CD14-positive monocyte (primary cell): ENCODE results near the gene RNF40. TPM values are rescaled to one million over a fixed set of nuclear protein-coding genes. Genes with fewer than 3 reads are reported as not detected.

ENCODE experiments used
- DNase-seq, 3 donors: peaks; one replicate each; pipeline ENCODE4 v3.0.0-alpha.2; 2011 to 2022
- H2AFZ ChIP-seq: 2 replicates; pipeline ENCODE4 v1.6.0; 2012; ENCODE audit warnings: mild to moderate bottlenecking, low read depth, low read length, inconsistent platforms; ENCODE audit not compliant: insufficient read depth, poor library complexity, severe bottlenecking
- H3K27ac ChIP-seq, 2 donors: 1 replicate in 1 of 2; 2 replicates in 1 of 2; pipeline ENCODE4 v1.5.1; 2012 to 2013; ENCODE audit warnings: low read length in 2 of 2, control low read depth in 1 of 2, inconsistent platforms in 1 of 2, low read depth in 1 of 2, mild to moderate bottlenecking in 1 of 2
- H3K27me3 ChIP-seq, 2 donors: one replicate each; pipeline versions ENCODE4 v1.6.0 to v1.6.1; 2011 to 2013; ENCODE audit warnings: low read length in 2 of 2; ENCODE audit not compliant: control insufficient read depth in 2 of 2, insufficient read depth in 2 of 2
- H3K36me3 ChIP-seq, 2 donors: replicated peaks in 1 of 2; 1 replicate in 1 of 2; 2 replicates in 1 of 2; pipeline versions ENCODE4 v1.5.1 to v1.6.1; 2012 to 2013; ENCODE audit warnings: low read length in 2 of 2, control low read depth in 1 of 2, inconsistent platforms in 1 of 2, mild to moderate bottlenecking in 1 of 2; ENCODE audit not compliant: insufficient read depth in 2 of 2, control insufficient read depth in 1 of 2
- H3K4me1 ChIP-seq, 2 donors: 1 replicate in 1 of 2; 2 replicates in 1 of 2; pipeline versions ENCODE4 v1.5.1 to v1.6.1; 2012 to 2013; ENCODE audit warnings: low read length in 2 of 2, control low read depth in 1 of 2, inconsistent platforms in 1 of 2, mild to moderate bottlenecking in 1 of 2, moderate library complexity in 1 of 2; ENCODE audit not compliant: insufficient read depth in 2 of 2, control insufficient read depth in 1 of 2
- H3K4me2 ChIP-seq: replicated peaks from 2 replicates; pipeline ENCODE3; 2012; ENCODE audit warnings: low read length, moderate library complexity, mild to moderate bottlenecking; ENCODE audit not compliant: poor library complexity, severe bottlenecking; ENCODE audit errors: extremely low read depth
- H3K4me3 ChIP-seq, 3 experiments: fragments of 200-600 bp in 1 of 3; sonication (generic) in 1 of 3; replicated peaks in 1 of 3; 1 replicate in 2 of 3; 2 replicates in 1 of 3; pipeline ENCODE4 v1.5.1; 2011 to 2013; ENCODE audit warnings: low read length in 3 of 3, mild to moderate bottlenecking in 3 of 3, control low read depth in 2 of 3, low read depth in 2 of 3, inconsistent platforms in 1 of 3, moderate library complexity in 1 of 3
- H3K79me2 ChIP-seq: 2 replicates; pipeline ENCODE4 v1.6.0; 2012; ENCODE audit warnings: mild to moderate bottlenecking, control low read depth, inconsistent platforms, low read length, moderate library complexity; ENCODE audit not compliant: insufficient read depth
- H3K9ac ChIP-seq: 2 replicates; pipeline ENCODE4 v1.6.0; 2017; ENCODE audit warnings: low read length, mild to moderate bottlenecking; ENCODE audit not compliant: insufficient read depth, poor library complexity, severe bottlenecking
- H3K9me3 ChIP-seq, 2 donors: replicated peaks in 1 of 2; 1 replicate in 1 of 2; 2 replicates in 1 of 2; pipeline versions ENCODE4 v1.5.1 to v1.6.1; 2012 to 2013; ENCODE audit warnings: low read length in 2 of 2, control low read depth in 1 of 2; ENCODE audit not compliant: control insufficient read depth in 1 of 2, insufficient read depth in 1 of 2
- H4K20me1 ChIP-seq: 2 replicates; pipeline ENCODE4 v1.6.0; 2012; ENCODE audit warnings: mild to moderate bottlenecking, low read length, control low read depth, moderate library complexity; ENCODE audit not compliant: insufficient read depth
- H3K27ac Mint-ChIP-seq, 7 donors: one replicate each; pipeline ENCODE4 v1.8.0; 2020; ENCODE audit warnings: mild to moderate bottlenecking in 7 of 7, mixed read lengths in 7 of 7, moderate library complexity in 6 of 7, inconsistent platforms in 2 of 7
- H3K27me3 Mint-ChIP-seq, 3 donors: one replicate each; pipeline ENCODE4 v1.8.0; 2021 to 2022; ENCODE audit warnings: low read depth in 3 of 3, mild to moderate bottlenecking in 3 of 3, mixed read lengths in 3 of 3, moderate library complexity in 3 of 3, inconsistent platforms in 1 of 3
- H3K36me3 Mint-ChIP-seq, 2 donors: one replicate each; pipeline ENCODE4 v1.8.0; 2020; ENCODE audit warnings: mixed read lengths in 2 of 2, inconsistent platforms in 1 of 2, mild to moderate bottlenecking in 1 of 2
- H3K4me1 Mint-ChIP-seq: one replicate; pipeline ENCODE4 v1.8.0; 2020; ENCODE audit warnings: mild to moderate bottlenecking, mixed read lengths
- H3K4me3 Mint-ChIP-seq, 2 donors: one replicate each; pipeline ENCODE4 v1.8.0; 2020; ENCODE audit warnings: mild to moderate bottlenecking in 2 of 2, mixed read lengths in 2 of 2, moderate library complexity in 1 of 2
- H3K9me3 Mint-ChIP-seq, 7 donors: one replicate each; pipeline ENCODE4 v1.8.0; 2020 to 2022; ENCODE audit warnings: mixed read lengths in 7 of 7, mild to moderate bottlenecking in 6 of 7, moderate library complexity in 6 of 7, inconsistent platforms in 2 of 7
- WGBS: methylation state at CpG from one replicate; pipeline ENCODE4 v1.1.5; 2013; ENCODE audit warnings: missing lambda C conversion rate; ENCODE audit not compliant: insufficient coverage; 5-methylcytosine and 5-hydroxymethylcytosine counted together
- intact Hi-C, 2 donors: fragments of 100-400 bp; cut with micrococcal nuclease; formaldehyde crosslinking; loops; one replicate each; pipeline versions ENCODE4 v1.15.0 to v1.15.1; 2023
- polyA plus RNA-seq, 3 donors: library from polyadenylated mRNA; depleted of rRNA in 1 of 3; unstranded in 2 of 3; stranded (reverse) in 1 of 3; fragments of 300-500 nt in 2 of 3; fragments of >200 nt in 1 of 3; fragmentation: Illumina TruSeq in 2 of 3; gene quantifications; 1 replicate in 2 of 3; 2 replicates in 1 of 3; pipeline ENCODE4 v1.2.3, GENCODE V29; 2012 to 2021
- TF ChIP-seq, protein P1 (sequence below): fragments of 200-600 bp; IDR thresholded peaks from one replicate; pipeline ENCODE4 v1.8.0; 2022; ENCODE audit warnings: antibody characterized with exemption, mild to moderate bottlenecking

RNF40 gene
- polyA plus RNA-seq, 3 donors = 14.8 to 53.5 (median 34.9) TPM

DNA sequence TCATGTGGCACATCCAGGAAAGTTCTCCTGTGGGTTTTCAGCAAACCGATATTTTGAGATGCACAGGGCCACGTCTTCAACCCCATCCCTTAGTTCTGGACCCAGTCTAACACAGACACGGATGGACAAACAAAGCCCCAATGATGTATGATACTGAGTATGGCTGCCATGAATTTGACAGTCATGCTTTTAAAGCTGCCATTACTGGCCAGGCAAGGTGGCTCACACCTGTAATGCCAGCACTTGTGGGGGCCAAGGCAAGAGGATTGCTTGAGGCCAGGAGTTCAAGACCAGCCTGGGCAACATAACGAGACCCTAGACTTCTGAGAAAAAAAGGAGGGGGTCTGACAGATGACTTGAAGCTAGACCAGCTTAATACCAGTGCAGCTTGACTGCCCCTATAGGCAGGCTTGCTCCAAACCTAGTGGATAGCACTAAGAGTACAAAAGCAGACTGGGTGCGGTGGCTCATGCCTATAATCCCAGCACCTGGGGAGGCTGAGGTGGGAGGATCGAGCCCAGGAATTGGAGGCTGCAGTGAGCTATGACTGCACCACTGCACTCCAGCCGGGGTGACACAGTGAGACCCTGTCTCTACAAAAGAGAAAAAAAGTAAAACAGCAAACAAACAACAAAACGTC, 35.7 kb downstream of the RNF40 start:
- peaks cover 9% of the 10 kb centered on the region for H3K4me1 Mint-ChIP-seq
- no peaks in the 10 kb centered on the region for H3K36me3 ChIP-seq
- no peaks in the 10 kb centered on the region for H4K20me1 ChIP-seq
- no peaks in the 10 kb centered on the region for H3K9me3 ChIP-seq
- H3K4me2 ChIP-seq = no peak overlapping the region
- no peak overlapping the region for H3K9ac ChIP-seq
- H3K79me2 ChIP-seq = no peaks in the 10 kb centered on the region
- H3K27ac Mint-ChIP-seq = no peak overlapping the region
- TF ChIP-seq, protein P1, sequence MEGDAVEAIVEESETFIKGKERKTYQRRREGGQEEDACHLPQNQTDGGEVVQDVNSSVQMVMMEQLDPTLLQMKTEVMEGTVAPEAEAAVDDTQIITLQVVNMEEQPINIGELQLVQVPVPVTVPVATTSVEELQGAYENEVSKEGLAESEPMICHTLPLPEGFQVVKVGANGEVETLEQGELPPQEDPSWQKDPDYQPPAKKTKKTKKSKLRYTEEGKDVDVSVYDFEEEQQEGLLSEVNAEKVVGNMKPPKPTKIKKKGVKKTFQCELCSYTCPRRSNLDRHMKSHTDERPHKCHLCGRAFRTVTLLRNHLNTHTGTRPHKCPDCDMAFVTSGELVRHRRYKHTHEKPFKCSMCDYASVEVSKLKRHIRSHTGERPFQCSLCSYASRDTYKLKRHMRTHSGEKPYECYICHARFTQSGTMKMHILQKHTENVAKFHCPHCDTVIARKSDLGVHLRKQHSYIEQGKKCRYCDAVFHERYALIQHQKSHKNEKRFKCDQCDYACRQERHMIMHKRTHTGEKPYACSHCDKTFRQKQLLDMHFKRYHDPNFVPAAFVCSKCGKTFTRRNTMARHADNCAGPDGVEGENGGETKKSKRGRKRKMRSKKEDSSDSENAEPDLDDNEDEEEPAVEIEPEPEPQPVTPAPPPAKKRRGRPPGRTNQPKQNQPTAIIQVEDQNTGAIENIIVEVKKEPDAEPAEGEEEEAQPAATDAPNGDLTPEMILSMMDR = no peak
- H3K4me3 Mint-ChIP-seq = no peak overlapping the region
- H2AFZ ChIP-seq = no peak overlapping the region
- no peak overlapping the region for H3K4me3 ChIP-seq
- no peaks in the 10 kb centered on the region for H3K27me3 ChIP-seq
- no peak overlapping the region for H3K27ac ChIP-seq
- no peaks in the 10 kb centered on the region for H3K9me3 Mint-ChIP-seq
- no peak for DNase-seq
- WGBS = 93% methylated on average over 3 of the region's 8 CpGs
- intact Hi-C loops = no loop called here
- H3K4me1 ChIP-seq = peaks cover 3 to 4% of the 10 kb centered on the region in 2 donors
- H3K36me3 Mint-ChIP-seq = no peaks in the 10 kb centered on the region
- no peaks in the 10 kb centered on the region for H3K27me3 Mint-ChIP-seq

DNA sequence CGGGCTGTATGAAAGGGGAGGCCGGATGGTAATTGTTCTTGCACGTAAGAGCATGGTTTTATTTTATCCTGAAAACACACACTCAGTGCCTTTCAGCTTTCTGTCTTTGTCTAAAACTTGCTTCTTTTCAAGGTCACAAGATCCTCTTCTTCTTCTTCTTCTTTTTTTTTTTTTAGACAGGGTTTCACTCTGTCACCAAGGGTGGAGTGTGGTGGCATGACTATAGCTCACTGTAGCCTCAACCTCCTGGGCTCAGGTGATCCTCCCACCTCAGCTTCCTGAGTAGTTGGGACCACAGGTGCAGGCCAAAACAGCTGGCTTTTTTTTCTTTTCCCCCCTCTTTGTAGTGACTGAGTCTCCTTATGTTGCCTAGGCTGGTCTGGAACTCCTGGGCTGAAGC, 40.8 kb downstream of the RNF40 start:
- H3K4me1 ChIP-seq = peaks cover 36 to 41% of the 10 kb centered on the region in 2 donors
- Mint-ChIP-seq H3K9me3 (no peaks in the 10 kb centered on the region), H3K27ac (peak overlapping the region in 5 of 7 donors; percentile 1 to 54 (median 37)), H3K27me3 (peaks cover 0 to 4% (median 0%) of the 10 kb centered on the region in 3 donors), H3K36me3 (no peaks in the 10 kb centered on the region), H3K4me3 (no peak overlapping the region), H3K4me1 (peaks cover 32% of the 10 kb centered on the region)
- H3K36me3 ChIP-seq = no peaks in the 10 kb centered on the region
- H2AFZ ChIP-seq = peak overlapping the region; percentile 52
- intact Hi-C loops = no loop called here
- H3K9me3 ChIP-seq = no peaks in the 10 kb centered on the region
- no peaks in the 10 kb centered on the region for H3K27me3 ChIP-seq
- no peaks in the 10 kb centered on the region for H4K20me1 ChIP-seq
- H3K27ac ChIP-seq = no peak overlapping the region
- H3K4me2 ChIP-seq = no peak overlapping the region
- H3K79me2 ChIP-seq = peaks cover 3% of the 10 kb centered on the region
- TF ChIP-seq, protein P1 = no peak
- no peak overlapping the region for H3K4me3 ChIP-seq
- DNase-seq = no peak
- no CpG with 5 or more reads among the region's 3 CpGs for WGBS
- no peak overlapping the region for H3K9ac ChIP-seq
